ENCODE measurements around the gene LAMA5.

LAMA5 gene

DNA sequence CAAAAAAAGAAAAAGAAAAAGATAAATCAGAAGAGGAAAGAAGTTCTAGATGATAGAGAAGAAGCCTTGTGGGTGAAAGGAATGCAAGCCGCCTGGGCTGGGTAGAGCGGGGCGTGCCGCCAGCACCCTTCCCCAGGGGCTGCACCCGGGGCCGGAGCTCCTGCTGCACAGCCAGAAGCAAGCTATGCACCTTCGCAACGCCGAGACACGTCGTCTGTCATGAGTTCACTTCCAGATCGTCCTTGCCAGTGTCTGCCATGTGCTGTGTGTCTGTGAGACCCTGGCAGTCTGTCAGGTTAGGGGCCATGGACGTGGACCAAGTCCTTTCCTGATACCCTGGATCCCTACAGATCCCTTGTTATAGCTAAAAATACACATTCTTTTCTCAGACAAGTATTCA is 89.9 kb downstream of the LAMA5 start:
- DNase-seq = no peak

- DNase-seq = no peak
Observed at GRCh38 chr20:62276439-62276838, 90.7 kb downstream of the LAMA5 start.

DNA sequence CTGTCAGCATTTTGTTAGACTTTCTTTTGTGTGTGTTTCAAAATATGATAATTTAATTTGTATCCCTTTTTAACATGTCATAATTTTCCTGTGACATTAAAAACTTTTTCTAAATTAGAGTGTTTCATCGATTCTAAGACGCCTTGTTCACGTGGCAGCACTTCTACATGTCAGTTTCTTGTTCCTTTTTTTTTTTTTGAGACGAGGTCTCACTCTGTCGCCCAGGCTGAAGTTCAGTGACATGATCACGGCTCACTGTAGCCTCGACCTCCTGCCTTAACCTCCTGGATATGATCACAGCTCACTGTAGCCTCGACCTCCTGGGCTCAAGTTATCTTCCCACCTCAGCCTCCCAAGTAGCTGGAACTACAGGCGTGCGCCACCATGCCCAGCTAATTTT is 91.9 kb downstream of the LAMA5 start:
- no peak for DNase-seq

DNA sequence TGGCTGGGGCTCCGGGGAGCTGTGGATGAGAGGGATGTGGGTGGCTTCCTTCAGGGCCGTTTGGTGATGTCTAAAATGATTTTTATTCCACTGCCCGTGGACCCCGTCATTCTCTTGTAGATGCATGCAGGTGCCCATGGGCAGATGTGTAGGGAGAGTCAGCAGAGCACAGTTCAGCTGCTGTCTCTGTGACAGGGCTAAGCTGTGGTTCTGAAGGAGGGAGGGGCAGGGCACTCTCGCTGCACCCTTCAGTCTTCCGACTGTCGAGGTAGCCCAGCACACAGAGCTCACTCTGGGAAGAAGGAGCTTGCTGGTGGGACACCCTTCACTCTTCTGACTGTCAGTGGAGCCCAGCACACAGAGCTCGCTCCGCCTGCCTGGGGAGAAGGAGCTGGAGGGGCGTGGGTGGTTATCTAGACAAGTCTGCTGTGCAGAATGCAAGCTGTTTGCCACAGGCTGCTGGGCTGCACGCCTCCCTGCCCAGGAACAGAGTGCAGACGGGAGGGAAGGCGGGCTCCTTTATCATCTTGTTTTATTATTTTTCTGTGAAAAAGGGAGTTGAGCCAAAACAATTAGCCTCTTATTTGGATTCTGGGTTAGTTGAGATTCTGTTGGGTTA is 92.7 kb downstream of the LAMA5 start:
- no peak for DNase-seq

- DNase-seq = no peak
Observed at GRCh38 chr20:62273416-62273815, 93.7 kb downstream of the LAMA5 start.

DNA sequence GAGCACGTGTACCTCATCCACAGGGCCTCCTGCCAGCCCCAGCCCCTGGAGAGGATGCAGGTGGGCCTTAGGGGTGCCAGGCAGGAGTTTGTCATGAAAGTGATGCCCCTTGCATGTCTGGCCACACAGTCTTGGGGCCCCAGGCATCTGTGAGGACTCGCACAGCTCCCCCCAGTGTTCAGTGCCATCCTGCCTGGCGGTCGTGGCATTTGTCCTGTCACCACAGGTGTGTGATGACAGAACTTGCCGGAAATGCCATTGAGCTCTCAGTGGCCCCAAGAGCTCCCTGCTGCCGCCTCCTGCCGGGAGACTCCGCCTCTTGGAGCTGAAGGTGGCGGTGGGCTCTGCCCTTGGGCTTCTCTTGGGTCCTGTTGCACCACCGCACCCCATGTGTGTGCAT is 94.9 kb downstream of the LAMA5 start:
- DNase-seq = no peak

- DNase-seq = no peak
Observed at GRCh38 chr20:62269871-62270270, 97.2 kb downstream of the LAMA5 start.

DNA sequence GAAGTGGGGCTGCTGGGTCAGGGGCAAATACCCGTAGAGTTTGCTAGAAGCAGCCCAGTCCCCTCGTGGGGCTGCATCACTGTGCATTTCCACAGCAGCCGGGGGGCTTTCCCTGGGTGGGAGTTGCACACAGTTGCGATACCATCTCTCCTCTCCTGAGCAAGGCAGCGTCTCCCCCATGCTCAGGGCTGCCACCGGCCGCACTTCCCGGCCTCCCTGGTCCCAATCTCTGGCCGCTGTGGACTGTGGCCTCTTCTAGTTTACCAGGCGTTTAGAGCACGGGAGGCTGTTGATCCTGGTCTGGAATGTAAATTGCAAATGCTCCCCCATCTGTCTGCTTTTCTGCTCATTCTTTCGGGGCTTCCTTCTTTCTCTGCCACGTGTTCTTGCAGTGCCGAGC is 97.7 kb downstream of the LAMA5 start:
- no peak for DNase-seq

DNA sequence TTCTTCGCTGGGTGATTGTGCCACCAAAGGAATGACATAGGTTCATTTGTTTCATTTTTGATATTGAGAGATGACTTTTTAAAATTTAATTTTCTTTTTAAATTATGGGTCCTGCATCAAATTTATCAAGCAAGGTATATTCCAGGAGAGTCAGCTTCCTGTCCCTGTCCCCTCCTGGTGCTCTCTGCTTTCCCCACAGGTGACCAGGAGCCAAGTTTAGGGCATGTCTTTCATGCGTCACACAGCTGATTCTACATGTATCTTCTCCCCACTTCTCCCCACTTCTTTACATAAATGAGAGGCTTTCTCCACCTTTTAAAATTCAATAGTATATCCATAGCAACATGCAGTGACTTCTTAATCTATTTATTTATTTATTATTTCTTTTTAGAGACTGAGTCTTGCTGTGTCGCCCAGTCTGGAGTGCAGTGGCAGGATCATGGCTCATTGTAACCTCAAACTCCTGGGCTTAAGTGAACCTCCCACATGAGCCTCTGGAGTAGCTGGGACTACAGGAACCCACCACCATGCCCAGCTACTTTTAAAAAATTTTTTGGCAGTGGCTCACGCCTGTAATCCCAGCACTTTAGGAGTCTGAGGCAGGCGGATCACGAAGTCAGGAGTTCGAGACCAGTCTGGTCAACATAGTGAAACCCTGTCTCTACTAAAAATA is 98.7 kb downstream of the LAMA5 start:
- no peak for DNase-seq

DNA sequence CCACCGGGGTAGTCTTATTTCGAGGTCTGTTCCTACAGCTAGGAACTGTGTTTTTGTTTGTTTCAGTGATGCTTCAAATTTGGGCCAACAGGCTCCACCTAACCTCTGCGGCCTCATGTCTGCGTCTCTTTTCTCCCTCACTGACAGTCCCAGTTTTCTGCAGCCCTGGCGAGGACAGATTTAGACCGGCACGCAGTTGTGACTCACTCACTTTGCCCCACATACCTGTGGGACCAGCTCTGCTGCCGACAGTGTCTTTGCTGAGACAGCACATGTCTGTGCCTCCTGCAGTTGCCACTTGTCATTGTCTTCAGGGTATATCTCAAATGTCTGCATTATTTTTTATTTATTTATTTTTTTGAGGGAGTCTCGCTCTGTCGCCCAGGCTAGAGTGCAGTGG is 99.6 kb downstream of the LAMA5 start:
- no peak for DNase-seq

- DNase-seq = no peak
Observed at GRCh38 chr20:62266851-62267250, 100.3 kb downstream of the LAMA5 start.

DNA sequence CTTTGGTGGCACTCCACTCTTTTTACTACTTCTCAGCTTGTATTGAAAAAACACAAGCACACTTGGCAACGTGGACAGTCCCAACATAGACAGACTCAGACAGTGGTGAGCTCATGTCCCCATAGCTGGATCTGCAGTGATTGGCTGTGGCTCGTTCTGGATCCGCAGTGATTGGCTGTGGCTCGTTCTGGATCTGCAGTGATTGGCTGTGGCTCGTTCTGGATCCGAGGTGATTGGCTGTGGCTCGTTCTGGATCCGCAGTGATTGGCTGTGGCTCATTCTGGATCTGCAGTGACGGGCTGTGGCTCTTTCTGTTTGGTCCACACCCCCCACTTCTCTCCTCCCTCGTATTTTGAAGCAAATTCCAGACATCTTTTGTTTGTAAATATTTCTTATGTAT is 100.8 kb downstream of the LAMA5 start:
- DNase-seq = no peak

DNA sequence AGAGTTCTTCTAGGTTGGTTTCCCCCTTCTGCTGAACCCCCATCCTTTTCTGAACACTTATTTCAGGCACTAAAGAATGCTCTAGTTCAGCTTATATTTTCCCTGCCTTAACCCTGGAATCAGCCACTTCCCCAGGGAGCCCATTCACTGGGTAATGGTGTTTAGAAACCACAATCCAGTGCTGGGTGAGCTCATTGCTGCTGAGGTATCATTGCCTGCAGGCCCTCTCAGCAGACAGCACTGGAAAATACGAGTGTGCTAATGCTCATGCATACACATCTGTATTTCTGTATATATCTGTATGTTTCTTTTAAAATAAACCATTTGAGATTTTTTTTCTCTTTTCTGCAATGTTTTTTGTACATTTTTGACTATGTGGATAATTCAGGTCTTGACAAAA is 101.7 kb downstream of the LAMA5 start:
- no peak for DNase-seq

GRCh38 chr20:62263396-62263795 is 103.7 kb downstream of the LAMA5 start:
- no peak for DNase-seq

DNA sequence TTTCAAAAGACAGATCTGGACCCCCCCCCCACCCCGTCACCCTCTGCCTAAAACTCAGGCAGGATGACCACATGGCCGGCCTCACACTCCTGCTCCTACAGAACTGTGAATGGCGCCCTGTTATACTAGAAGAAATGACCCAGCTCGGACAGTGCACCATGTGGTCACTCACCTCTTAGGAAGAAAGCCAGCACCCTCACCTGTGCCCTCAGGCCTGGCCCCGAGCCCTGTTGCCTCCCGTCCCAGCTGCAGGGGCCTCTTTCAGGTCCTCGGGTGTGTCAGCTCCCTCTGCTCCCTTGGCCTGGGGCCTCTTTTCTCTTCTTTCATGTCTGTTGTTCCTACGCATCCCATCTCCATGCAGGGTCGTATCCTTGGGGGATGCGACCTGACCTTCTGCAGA is 105.0 kb downstream of the LAMA5 start:
- DNase-seq = no peak

GRCh38 chr20:62259294-62259565 is 107.9 kb downstream of the LAMA5 start:
- DNase-seq = no peak
